ENCODE data around the gene IQCH.
"Not testable (repeated sequence)": the region's sequence is repeated elsewhere in the genome, so short reads cannot be mapped to it uniquely, and the experiment has no call there.

Gene IQCH

DNA sequence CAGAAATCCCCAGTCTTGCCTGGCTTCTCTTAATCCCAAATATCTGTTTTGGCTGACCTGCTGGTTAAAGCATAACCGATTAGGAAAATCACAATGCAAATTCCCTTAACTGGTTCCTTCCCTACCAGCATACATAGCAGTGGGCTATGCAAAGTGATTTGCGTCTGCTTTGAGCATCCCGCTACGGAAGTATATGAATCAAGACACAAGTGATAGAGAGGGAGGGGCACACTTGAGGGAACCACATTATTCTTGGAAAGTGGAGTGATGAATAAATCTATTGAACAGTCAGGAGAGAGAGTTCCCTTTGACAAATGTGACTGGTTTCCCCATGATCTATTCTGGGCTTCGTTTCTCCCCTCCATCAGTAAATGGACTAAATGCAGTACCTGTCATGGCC is 146.8 kb downstream of the IQCH start:
- DNase-seq, result no peak

DNA sequence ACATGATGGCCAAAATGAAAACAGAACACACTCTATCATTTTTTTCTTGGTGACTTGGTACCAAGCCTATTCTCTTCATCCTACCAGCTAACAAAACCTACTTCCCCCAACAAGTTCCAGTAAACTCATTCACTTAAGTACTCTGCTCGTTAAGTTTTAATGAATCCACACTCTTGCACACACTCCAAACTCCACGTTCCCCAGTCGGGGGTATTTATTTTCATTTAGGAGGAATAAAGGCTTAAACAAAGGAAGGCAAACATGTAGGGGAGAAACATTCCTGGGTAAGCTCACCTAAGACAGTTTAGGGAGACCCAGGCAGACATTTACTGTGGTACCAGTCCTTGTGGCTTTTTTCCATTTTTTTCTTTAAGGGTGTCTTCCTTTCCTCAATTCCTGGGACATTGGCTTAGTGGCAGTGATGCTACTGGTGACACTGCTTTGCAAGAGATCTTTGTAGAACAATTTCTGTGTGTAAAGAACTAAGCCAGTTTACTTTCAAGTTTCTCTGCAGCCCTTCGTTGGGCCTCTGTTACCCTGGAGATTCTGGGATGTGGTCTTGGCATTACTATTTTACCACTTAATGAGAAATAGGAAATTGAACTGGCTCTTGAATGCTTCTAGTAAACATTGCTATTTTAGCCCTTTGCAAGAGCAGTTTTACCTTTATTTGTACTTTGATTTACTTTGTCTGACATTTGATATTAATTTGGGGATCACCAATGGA is 149.0 kb downstream of the IQCH start:
- DNase-seq, result no peak

DNA sequence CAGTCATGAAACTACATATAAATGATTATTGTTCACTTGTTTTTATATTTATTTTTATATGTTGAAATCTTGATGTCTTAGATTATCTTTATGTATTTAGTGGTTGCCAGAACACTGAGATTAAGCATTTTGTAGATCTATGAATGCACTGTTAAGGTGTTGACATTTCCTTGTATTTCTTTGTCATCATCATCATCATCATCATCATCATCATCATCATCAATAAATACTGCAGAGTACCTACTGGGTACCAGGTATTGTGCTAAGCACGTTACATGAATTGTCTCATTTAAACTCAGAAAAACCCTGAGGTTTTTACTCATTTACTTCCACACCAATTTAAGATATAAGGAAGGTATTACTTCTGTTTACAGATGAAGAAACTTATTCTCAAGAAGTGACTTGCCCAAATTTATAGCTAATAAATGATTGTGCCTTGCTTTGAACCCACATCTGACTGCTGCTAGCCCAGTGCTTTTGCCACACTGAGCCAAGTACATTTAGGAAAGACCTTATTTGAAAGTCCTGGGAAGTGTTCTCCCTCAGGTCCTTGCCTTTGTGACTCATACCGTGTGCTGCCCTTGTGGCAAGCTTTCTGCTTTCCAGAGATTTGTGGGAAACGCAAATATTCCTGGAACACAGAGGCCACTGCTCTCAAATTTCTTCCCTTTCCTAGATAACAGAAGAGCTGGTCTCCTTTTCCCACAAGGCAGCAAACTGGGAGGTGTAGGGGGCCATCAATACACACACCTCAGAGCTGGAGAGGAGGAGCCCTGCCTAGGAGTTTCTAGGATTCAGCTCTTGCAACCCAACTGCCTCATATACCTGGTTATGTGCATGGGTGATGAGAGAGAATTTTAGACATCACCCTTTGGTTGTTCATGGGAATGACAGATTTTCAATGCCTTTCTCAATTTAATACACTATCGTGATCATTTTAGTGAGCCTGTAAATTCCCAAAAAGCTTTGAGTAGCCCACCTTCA is 150.9 kb downstream of the IQCH start:
- no peak for DNase-seq

DNA sequence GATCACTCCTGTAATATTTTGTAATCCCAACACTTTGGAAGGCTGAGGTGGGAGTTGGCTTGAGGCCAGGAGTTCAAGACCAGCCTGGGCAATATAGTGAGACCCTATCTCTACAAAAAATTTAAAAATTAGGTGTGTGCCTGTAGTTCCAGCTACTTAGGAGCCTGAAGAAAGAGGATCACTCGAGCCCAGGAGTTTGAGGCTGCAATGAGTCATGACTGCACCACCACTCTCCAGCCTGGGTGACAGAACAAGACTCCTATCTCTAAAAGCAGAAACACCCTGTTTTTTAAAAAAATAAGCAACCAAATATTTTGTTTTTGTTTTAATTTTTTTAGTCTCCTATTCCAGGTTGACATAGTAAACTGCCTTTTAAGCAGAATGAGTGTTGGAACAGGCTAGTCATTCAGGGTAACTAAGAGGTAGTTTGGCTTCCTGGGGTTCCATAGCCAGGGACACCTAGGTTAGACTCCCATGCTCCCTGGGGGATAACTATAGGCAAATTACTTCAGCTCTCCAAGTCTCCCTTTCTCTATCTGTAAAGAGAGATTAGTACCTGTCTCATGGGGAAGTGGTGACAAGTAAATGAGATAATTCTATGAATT is 151.8 kb downstream of the IQCH start:
- DNase-seq, result no peak

DNA sequence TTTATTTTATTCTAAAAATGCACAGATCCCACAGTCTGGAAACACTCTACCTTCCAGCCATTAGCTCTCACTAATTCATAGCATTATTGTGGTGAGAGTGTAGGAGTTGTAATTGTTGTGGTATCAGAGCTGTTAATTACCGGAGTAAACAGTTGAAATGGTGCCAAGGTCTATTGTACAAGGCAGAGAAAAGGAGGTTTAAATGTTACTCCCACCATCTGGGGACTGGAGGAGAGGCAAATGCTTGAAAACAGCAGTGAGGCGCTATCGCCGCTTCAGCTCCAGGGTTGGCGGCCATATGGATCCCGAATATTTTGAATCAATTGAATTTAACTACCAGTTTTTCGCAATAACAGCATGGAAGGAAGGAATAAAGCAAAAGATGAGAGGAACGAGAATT is 153.2 kb downstream of the IQCH start:
- no peak for DNase-seq

DNA sequence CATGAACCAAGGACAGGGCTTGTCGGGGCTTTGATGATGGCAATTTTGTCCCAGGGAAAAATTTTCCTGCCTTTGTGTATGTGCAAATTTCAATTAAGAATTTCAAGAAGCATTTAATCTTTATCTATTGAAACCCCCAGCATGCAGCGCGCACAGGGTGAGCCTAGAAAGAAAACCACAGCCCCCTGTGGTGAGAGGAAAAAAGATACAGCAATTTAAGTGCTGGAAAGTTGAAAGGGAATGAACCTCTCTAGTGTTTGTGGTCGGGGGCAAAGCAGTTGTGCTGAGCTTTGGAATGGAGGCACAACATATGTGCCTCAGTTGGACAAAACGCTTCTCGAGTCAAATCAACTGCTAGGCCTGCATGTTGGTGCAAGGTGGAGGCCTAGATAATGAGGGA is 154.6 kb downstream of the IQCH start:
- no peak for DNase-seq

DNA sequence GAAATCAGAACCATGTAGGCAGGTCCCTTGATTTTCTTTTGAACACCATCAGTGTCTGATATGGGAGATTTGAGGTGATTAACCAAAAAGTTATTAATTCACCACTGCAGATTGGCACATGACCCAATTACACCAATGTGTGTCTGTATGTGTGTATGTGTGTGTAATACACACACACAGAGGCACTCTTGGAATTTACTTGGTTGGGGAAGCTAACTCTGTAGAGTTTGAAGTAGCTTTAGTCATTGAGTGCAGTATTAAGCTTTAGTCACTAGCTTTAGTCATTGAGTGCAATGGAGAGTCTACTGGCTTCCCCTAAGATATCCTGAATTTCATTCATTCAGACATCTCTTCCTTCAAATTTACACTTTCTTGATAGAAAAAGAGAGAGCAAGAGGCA is 156.9 kb downstream of the IQCH start:
- DNase-seq, result no peak

DNA sequence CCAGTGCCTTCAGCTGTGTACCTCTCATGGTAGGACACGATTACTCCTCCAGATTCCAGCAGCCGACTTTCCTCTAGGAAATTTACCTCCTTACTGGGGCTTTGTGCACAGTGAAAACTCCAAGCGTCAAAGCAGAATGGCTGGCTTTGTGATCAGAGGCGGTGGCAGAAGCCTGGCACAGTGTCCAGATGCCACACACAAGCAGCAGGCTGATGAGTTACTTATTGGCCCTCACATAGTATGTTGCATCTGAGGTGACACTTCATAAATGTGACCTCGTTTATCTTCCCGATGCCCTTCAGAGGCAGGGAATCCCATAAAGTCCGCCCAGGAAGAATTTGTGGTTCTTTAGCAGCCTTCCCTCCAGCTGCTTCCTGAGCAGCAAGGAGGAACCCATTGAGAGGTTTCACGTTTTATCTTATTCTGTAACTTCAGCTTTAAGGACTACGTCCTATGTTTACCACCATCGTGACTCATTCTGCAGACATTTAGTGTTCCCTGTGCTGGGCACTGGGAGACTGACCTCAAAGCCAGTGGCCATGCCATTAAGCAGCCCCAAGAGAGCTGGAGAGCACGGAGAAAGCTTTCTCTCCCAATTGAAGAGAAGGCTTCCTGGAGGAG is 159.3 kb downstream of the IQCH start:
- DNase-seq, result no peak

DNA sequence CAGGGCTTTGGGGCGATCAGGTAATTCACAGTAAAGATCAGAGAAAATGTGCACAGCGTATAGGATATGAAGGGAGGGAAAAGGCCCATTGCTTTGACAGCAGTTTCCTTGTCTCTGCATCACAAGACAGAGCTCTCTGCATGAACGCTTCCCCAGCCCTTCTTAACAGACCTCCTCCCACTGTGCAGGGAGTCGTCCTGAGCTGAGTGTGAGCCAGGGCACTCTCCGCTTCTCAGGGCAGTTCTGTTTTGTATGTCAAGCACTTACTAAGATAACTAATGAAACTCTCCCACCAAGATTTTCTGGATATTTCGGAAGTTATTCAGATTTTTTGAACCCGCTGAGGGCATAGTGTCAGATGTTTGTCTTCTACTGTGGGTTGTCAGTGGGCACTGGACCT is 160.6 kb downstream of the IQCH start:
- no peak for DNase-seq

DNA sequence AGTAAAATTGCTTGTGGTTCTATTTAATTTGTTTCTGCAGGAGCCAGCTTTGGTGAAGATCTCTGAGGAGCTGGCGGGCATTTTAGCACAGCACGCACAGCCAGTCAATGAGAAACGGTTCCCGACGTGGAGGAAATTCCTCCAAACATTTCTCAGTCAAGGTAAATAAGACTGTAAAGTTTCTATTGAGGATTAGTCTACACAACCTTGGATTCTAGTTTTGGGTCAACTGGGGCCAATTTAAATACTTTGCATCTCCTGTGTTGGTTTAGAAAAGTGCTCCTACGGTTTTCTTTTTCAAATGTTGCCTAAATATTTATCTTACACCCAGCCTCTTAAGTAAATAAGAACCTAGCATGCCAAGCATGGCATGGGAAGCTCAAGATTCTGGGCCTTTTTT is 162.3 kb downstream of the IQCH start:
- DNase-seq, result no peak

DNA sequence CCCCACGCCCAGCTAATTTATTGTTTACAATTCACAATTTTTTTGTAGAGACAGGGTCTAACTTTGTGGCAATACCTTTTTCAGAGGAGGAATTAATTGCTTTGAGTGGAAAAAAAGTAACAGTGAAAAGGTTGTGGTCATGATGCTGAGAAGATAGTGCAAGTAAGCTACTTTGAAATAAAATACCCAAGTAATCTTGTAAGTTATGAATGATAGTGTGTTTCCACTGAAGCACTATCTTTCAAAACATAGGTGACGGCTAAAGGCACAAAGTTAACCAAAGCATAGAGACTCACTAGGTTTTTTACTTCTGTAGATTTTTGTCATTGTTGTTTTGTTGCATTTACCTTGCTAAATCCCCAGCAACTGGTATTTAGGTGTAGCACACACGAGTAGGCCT is 165.1 kb downstream of the IQCH start:
- no peak for DNase-seq

DNA sequence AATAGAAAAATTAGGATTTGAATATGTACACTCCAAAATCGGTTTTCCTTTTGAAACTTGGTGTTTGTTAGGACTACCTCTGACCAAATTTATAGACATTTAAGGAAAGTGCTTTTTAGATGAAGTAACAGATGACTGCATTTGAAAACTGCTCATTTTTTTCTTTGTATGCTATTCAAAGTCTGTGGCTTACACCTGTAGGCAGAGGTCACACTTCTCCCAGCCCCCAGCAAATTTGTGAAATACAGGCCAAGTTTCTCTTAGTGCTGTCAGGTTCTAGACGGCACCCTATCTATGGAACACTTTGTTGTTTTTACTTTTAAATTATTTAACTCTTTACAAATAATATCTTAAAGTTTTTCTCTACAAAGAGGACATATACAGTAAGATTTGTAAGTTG is 165.6 kb downstream of the IQCH start:
- no peak for DNase-seq

DNA sequence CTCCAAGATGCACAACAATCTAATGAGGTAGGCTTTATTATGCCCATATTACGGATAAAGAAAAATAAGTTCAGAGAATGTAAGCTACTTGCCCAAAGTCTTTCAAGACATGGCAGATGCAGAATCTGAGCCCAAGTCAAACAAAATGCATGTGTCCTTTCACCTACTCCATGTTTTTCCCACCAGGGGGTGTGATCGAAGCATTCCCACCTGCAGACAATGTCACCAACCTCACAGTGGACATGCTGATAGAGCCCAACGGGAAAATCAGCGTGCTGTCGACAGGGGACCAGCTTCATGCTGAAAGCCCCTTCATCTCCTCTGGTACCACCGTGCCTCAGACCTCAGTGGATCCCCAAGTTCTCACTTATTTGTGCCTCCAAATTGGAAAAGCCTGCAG is 166.5 kb downstream of the IQCH start:
- DNase-seq, result no peak

DNA sequence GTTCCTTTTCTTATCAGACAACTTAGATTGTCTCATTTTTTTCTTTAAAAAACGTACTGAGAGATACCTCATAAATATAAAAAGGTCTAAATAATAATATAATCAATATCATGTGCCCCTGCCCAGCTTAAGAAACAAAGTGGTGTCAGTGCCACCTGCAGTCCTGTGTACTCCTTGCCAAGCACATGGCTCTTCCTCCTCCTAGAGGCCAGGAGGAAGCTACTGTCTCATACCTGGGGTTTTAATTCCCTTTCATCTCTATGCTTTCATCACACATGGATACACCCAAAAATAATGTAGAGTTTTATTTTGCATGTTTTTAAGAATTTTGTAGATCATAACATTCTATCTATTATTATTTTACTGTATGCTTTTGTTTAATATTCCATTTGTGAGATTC is 167.7 kb downstream of the IQCH start:
- DNase-seq, result no peak

DNA sequence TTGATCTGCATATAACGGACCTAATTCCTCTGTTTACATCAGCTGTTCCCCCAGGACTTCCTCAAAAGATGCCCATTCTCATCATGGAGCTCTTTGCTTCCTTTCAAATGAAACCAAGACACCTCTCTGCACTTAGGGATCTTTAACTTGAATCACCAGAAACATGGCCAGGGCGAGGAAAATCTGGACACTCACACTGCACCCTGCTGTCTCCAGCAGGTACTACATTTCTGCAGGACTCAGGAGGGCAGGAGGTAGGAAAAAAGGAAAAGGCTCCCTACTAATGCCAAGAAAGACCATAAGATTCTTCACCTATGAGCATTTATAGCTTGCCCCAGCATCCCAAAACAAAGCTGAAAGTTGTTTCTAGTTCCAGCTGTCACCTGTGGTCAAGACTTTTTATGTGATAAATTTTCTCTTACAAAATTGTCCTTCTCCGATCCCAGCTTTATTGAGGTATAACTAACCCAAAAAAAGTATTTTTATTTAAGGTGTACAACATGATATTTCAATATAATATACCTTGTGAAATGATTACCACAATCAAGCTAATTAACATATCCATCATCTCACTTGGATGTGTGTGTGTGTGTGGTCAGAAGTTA is 179.0 kb downstream of the IQCH start:
- peak; percentile 11 for DNase-seq

DNA sequence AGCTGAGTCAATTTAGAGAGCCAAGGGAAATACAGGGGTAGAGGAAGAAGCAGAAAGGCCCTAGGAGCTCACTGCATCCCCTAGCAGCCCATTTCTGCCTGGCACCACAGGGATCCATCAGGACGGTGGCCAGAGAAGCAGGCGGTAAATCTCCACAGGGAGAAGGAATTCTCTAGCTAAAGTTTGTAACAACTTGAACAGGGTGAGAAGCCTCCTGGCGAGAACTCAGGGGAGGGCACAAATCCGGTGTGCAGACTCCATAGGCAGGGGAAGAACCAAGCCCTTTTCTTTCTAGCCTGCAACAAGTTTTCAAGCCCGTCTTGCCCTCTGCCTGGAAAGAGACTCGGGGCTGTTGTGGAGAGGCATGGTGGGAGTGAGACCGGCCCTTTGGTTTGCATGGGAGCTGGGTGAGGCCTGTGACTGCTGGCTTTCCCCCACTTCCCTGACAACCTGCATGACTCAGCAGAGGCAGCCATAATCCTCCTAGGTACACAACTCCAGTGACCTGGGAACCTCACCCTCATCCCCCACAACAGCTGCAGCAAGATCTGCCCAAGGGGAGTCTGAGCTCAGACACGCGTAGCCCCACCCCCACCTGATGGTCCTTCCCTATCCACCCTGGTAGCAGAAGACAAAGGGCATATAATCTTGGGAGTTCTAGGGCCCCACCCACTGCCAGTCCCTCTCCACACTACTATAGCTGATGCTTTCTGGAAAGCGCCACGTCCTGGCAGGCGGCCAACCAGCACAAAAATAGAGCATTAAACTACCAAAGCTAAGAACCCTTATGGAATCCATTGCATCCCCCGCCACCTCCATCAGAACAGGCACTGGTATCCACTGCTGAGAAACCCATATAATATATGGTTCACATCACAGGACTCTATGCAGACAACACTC is 182.0 kb downstream of the IQCH start:
- not testable (repeated sequence) for DNase-seq

DNA sequence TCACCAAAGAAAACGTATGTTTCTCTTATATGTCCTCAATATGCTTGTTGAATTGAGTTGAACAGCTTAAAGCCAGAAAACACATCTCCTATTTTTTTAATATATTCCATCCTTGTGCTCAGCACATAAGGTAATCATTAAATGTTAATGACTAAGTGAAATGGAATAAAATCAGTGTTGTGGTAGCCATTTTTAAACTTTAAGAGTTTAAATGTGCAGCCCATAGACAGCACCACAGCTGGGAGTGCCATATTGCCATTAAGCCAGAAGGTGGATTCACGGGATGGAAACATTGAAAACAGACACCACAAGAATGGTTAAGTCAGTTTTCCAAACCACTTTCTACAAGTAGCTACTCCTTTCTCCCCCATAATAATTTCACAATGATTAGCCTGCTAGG is 189.5 kb downstream of the IQCH start:
- no peak for DNase-seq

DNA sequence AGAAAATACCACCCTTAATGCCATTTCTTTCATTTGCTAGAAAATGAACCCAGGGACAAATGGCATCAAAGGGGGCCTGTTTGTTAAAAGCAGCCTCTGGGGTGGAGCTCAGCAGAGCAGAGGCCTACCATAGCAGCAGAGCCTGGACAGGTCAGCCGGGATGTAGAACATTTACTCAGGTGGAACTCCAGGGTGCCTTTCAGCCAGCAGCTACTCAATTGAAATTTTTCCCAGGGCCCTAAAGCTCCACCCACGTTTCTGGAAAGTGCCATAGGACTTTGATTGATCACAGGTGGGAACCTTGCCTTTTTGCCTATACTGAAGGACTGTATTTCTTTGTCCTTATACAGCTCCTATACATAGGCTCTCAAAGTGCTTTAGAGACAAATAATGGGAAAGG is 191.9 kb downstream of the IQCH start:
- DNase-seq, result no peak

DNA sequence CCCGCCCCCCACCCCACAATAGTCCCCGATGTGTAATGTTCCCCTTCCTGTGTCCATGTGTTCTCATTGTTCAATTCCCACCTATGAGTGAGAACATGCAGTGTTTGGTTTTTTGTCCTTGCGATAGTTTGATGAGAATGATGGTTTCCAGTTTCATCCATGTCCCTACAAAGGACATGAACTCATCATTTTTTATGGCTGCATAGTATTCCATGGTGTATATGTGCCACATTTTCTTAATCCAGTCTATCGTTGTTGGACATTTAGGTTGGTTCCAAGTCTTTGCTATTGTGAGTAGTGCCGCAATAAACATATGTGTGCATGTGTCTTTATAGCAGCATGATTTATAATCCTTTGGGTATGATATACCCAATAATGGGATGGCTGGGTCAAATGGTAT is 193.8 kb downstream of the IQCH start:
- DNase-seq, result not testable (repeated sequence)

DNA sequence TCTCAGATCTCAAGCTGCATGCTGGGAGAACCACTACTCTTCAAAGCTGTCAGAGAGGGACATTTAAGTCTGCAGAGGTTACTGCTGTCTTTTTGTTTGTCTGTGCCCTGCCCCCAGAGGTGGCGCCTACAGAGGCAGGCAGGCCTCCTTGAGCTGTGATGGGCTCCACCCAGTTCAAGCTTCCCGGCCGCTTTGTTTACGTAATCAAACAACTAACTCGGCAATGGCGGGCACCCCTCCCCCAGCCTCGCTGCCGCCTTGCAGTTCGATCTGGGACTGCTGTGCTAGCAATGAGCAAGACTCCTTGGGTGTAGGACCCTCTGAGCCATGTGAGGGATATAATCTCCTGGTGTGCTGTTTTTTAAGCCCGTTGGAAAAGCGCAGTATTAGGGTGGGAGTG is 199.1 kb downstream of the IQCH start:
- DNase-seq, result not testable (repeated sequence)

DNA sequence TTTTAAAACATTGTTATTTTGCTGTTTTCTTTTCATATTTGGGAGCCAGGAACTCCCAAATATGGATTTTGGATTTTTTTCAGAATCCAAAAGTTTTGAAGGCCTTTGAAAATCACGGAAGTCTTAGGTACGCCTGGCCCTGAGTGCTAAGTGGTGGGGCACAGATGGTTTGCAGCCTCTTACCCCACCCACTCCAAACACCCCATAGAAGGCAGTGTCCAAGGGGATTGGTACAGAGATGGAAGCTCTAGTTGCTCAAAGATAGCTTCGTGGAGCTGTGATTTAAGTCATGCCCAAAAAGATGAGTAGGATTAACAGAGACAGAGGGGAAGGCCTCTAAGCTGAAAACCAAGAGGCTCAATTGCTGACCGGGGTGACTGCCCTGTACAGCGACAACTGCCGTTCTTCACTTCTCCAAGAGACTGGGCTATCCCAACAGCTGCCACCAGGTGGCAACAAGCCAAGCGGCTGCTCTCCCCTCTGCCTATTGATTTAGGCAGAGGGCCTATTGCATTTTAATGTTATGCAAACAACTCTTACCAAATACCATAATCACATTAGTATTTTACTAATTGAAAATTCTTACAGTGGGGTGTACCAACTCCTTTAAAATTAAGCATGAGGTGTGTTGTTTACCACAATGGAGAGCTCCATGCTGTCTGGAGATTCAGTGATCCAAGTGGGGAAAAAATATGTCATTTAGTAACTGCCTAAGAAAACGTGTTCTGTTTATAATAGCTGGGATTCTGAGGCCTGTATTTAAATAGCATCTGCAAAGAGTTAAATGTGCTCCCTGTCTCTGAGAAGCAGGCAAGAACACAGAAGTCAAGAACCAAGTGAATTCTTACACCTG is 202.3 kb downstream of the IQCH start:
- peak; percentile 77 for DNase-seq

All from CD4-positive, alpha-beta T cell treated with Interleukin-4 for 4 hours (primary cell).